ENCODE measurements around the gene TOR1AIP2.

GRCh38 chr1:179856296-179856695, 21.3 kb downstream of the TOR1AIP2 start:
- TF ChIP-seq NFRKB (IDR thresholded peaks at IDR 0.05) (no peak), CTBP1 (IDR thresholded peaks at IDR 0.05; ENCODE audit: borderline replicate concordance) (no peak), FOXM1 (IDR thresholded peaks at IDR 0.05; ENCODE audit: borderline replicate concordance) (no peak), HDGF (IDR thresholded peaks at IDR 0.05; ENCODE audit: borderline replicate concordance) (no peak), ELF4 (IDR thresholded peaks at IDR 0.05) (no peak)
